Bronchial epithelial cell (primary cell): Measurements from ENCODE around the gene EFR3B. TPM values are rescaled to one million over a fixed set of nuclear protein-coding genes. Genes with fewer than 3 reads are reported as not detected.
A peak's percentile ranks its signal among the peaks of the same experiment; 100 is the strongest.
"Not testable (repeated sequence)": the region's sequence is repeated elsewhere in the genome, so short reads cannot be mapped to it uniquely, and the experiment has no call there.

Experiments
- DNase-seq: peaks from one replicate; pipeline ENCODE4 v3.0.0-alpha.2; 2010; ENCODE audit warnings: low read depth
- FAIRE-seq: peaks from 2 replicates; lab custom pipeline; 2011; peaks lifted over from hg19 to GRCh38; lab: Jason Lieb, UNC
- H3K27me3 ChIP-seq: 2 replicates; pipeline ENCODE4 v1.5.1; 2011; ENCODE audit warnings: low read length; ENCODE audit not compliant: control insufficient read depth, insufficient read depth
- H3K36me3 ChIP-seq: 2 replicates; pipeline ENCODE4 v1.5.1; 2011; ENCODE audit warnings: low read length; ENCODE audit not compliant: control insufficient read depth, insufficient read depth
- H3K4me3 ChIP-seq: 2 replicates; pipeline ENCODE4 v1.5.1; 2011; ENCODE audit warnings: mild to moderate bottlenecking, low read depth, low read length, control low read depth
- total RNA-seq: library from RNA; depleted of rRNA; stranded (reverse); fragments of >200 nt; gene quantifications from 2 replicates; pipeline ENCODE4 v1.2.1, GENCODE V29; 2014
- TF ChIP-seq, protein P1 (sequence below): IDR thresholded peaks from 2 replicates; pipeline ENCODE4 v1.5.1; 2011; ENCODE audit warnings: mild to moderate bottlenecking, moderate library complexity, low read length, control low read depth, inconsistent platforms; ENCODE audit not compliant: insufficient read depth, severe bottlenecking

Gene EFR3B
- total RNA-seq, 1 donor from 2014 or later = not detected

GRCh38 chr2:25125976-25126375 lies 84.1 kb downstream of the EFR3B start:
- Histone ChIP-seq H3K27me3 (peaks cover 6% of the 10 kb centered on the region), H3K36me3 (no peaks in the 10 kb centered on the region), H3K4me3 (no peak overlapping the region)
- DNase-seq (no peak), FAIRE-seq (no peak)
- TF ChIP-seq, protein P1, sequence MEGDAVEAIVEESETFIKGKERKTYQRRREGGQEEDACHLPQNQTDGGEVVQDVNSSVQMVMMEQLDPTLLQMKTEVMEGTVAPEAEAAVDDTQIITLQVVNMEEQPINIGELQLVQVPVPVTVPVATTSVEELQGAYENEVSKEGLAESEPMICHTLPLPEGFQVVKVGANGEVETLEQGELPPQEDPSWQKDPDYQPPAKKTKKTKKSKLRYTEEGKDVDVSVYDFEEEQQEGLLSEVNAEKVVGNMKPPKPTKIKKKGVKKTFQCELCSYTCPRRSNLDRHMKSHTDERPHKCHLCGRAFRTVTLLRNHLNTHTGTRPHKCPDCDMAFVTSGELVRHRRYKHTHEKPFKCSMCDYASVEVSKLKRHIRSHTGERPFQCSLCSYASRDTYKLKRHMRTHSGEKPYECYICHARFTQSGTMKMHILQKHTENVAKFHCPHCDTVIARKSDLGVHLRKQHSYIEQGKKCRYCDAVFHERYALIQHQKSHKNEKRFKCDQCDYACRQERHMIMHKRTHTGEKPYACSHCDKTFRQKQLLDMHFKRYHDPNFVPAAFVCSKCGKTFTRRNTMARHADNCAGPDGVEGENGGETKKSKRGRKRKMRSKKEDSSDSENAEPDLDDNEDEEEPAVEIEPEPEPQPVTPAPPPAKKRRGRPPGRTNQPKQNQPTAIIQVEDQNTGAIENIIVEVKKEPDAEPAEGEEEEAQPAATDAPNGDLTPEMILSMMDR = no peak

DNA sequence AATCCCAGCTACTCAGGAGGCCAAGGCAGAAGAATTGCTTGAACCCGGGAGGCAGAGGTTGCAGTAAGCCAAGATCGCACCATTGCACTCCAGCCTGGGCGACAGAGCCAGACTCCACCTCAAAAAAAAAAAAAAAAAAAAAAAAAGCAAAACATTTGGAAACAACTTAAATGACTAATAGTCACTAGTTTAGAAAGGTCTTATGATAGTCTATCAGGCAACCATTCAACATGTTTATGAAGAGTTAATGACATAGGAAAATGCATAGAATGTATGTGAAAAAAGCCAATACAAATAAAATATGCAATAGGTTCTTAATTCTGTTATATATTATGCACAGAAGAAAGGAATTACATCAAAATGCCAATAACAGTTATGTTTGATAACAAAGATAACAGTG lies 85.2 kb downstream of the EFR3B start:
- not testable (repeated sequence) for H3K4me3 ChIP-seq, H3K36me3 ChIP-seq, DNase-seq, FAIRE-seq
- H3K27me3 ChIP-seq = peaks cover 11% of the 10 kb centered on the region

DNA sequence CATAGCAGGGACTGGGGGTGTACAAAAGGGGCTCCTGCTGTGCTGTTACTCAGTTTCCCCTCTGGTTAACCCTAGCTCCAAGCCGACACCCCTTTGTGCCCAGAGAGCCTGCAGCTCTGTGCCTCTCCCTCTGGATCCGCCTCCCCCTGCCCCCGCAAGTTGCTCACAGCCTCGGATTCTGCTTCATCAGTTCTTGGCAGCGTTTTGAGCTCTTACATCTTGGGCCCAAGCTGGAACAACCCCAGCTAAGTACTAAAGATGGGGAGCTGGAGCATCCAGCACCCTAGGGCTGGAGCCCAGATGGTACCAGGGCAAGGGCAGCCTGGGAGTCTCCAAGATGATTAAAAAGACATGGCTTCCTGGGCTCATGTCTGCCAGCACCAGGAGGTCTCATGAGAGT lies 85.8 kb downstream of the EFR3B start:
- FAIRE-seq (no peak), DNase-seq (no peak)
- Histone ChIP-seq H3K27me3 (peaks cover 15% of the 10 kb centered on the region), H3K36me3 (no peaks in the 10 kb centered on the region), H3K4me3 (no peak overlapping the region)
- TF ChIP-seq, protein P1 = no peak

- no peak for DNase-seq
- TF ChIP-seq, protein P1 = no peak
- FAIRE-seq = no peak
These were observed 88.1 kb downstream of the EFR3B start for GRCh38 chr2:25129901-25130520.

GRCh38 chr2:25131253-25131566 lies 89.3 kb downstream of the EFR3B start:
- no peaks in the 10 kb centered on the region for H3K36me3 ChIP-seq
- TF ChIP-seq, protein P1 = no peak
- FAIRE-seq (no peak), DNase-seq (no peak)
- peaks cover 21% of the 10 kb centered on the region for H3K27me3 ChIP-seq
- no peak overlapping the region for H3K4me3 ChIP-seq

More at GRCh38 chr2:25129901-25130520, 88.1 kb downstream of the EFR3B start:
- Histone ChIP-seq H3K27me3 (peaks cover 20% of the 10 kb centered on the region), H3K36me3 (no peaks in the 10 kb centered on the region), H3K4me3 (no peak overlapping the region)

DNA sequence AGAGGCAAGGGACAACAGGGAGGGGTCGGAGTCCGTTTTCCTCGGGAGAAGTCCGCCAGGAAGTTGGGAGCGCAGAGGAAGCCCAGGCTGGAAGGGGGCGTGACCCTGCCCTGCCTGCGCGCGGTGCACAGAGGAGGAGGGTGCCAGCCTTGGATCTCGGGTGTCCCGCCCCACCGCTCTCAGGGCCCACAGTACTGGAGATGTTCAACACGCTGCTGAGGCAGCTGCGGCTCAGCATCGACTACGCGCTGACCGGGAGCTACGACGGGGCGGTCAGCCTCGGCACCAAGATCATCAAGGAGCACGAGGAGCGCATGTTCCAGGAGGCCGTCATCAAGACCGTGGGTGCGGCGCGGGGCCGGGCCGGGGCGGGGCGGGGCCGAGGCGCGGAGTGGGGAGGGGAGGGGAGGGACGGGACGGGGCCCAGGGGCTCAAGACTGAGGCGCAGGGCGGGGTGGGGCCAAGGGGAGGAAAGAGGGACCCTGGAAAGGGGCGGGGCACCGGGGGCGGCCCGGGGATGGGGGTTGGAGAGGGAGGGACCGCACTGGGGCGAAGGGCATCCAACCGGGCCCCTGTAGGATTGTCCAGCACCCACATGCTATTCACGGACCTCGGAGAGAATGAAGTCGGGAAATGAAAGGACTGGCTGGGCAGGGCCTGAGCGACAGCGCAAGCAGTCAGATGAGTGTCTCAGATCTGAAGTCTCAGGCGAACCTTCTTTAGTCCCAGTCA lies 89.9 kb downstream of the EFR3B start:
- H3K4me3 ChIP-seq = peak overlapping the region; percentile 14
- no peaks in the 10 kb centered on the region for H3K36me3 ChIP-seq
- no peak for FAIRE-seq
- no peak for DNase-seq
- TF ChIP-seq, protein P1 = no peak
- H3K27me3 ChIP-seq = peaks cover 22% of the 10 kb centered on the region
